PC-3 (cell line): ENCODE data around the gene CDC42SE2.

Experiments used
- CTCF ChIP-seq: fragments of 300-600 bp; sonication (generic); conservative IDR thresholded peaks from 2 replicates; pipeline ENCODE4 v1.5.1; 2017; ENCODE audit warnings: antibody characterized with exemption, low read depth, mild to moderate bottlenecking, low read length
- EZH2 ChIP-seq: fragments of 300-600 bp; sonication (generic); IDR thresholded peaks from one replicate; pipeline ENCODE4 v1.6.1; 2017; ENCODE audit warnings: antibody characterized with exemption, mild to moderate bottlenecking, low read length; ENCODE audit not compliant: unreplicated experiment

DNA sequence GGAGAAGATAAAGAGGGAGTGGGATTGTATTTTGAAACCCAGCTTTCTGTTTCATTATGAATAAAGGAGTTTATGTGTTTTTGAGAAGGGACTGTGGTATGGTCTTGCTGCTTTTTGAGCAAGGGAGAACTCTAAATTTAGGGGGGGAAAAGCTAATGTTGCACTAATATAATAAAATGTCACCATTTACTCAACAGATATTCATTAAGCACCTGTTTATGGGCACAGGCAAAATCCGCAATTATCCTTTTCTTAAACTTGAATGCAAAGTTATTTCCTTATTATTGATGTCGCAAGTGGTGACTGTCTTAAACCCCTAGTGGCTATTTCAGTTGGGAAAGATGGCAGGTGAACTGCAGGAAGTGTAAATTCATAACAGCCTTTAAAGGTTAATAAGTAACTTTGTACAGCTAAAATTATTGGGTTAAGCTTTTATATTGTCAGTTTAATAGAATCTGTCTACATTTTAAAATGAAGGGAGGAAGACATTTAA, 1.5 kb downstream of the CDC42SE2 start:
- TF ChIP-seq CTCF: peak; percentile 43
- TF ChIP-seq EZH2: no peak
